ENCODE measurements around the gene ZNF148.

The ZNF148 gene

DNA sequence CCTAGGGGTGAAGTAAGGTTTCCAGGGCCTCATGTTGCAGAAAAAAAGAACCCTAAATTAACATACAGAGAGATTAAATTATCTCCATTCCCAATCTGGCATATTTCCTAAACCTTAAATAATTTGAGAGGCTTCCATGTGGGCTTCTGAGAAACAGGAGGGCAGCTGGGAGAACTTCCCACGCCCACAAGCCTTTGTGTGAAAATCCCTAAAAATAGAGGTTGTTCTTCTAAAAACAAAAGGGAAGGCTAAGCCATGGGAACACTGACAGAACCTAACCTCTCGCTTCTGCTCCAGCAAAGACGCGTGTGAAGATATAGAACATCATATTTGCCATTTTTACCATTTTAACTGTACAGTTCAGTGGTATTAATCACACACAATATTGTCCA, 161.8 kb downstream of the ZNF148 start:
- no peak for DNase-seq

DNA sequence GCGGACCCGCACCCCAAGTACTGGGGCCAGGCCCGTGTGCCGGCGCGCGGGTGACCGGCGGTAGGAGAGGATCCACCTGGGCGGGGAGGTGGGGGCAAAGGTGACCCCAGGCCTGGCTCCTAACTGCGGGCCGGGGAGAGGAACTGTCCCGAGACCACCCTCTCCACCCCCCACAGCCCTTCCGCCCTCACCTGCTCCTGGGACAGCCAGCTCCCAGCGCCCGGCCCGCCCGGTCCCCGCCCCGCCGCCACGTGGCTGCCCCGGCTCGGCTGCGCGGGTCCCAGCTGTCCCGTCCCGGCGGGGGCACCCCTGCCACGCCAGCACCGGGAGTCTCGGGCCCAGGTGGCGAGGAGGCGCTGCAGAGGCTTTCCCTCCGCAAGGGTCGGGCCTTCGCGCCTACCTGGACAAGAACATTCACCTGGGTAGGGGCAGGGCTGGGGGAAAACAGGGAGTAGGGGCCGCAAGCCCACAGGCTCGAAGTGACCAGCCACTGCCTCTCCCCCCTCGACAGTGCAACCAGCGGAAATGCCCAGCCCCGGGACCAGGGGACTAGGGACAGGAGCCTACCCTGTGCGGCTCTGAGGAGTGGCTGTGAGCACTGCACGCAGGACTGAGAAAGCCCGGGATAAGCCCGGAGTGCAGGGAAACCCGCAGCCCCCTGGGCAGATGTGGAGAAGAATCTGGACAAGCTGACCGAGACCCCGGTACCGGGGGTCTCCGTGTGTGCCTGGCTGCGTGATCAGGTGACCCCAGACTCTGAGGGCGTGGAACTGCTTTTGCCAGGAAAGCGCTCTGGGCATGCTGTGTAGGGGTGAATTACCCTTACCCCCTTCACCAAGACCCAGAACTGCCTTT, 162.4 kb downstream of the ZNF148 start, which contains the start of gene SLC12A8:
TSS of gene SLC12A8 (minus strand) at position 240 of the 855 bp plus-strand sequence. CDS start 1,399 bp downstream, outside the sequence.
- no peak for DNase-seq

DNA sequence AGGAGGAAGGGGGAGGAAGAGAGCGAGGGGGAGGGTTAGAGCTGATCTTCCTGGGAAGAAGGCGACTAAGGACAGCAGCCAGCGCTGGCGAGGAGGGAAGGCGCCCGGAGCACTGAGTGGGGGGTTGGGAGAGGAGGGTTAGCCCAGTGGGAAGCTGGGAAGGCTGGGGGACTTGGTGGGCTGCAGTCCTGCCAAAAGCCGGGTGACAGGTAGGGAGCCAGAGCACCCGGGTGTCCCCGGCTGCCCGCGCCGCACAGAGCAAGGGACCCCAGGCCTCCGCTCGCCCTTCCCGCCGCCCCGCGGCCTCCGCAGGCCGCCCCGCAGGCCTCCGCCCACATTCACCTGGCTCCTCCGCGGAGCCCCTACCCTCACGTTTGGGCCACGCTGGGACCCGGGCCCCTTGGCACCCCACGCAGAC, 163.0 kb downstream of the ZNF148 start:
- DNase-seq = no peak

DNA sequence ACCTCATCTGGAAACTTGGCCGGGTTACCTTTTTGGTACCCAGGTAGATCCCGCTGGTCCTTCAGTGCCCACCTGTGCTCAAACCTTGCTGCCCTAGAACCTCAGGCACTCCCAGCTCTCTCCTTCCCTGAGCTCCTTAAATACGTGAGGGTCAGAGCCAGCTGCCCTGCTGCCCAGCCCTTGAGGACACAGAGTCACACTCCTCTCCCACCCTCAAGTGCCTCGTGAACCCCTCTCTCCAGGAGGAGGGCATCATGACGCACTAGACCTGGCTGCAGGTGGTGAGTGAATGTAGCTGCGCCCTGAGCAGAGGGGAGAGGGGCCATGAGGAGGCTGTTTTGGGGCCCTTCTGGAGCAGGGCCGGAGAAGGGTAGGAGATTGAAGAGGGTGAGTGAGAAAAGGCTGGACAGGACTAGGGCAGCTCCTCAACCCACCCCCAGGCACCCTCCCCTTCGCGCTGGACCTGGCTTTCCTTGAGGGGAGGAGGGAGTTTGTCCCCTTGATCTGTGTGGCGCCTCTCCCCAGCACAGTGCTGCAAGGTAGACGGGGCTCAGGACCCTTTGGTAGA, 163.5 kb downstream of the ZNF148 start:
- DNase-seq = no peak

DNA sequence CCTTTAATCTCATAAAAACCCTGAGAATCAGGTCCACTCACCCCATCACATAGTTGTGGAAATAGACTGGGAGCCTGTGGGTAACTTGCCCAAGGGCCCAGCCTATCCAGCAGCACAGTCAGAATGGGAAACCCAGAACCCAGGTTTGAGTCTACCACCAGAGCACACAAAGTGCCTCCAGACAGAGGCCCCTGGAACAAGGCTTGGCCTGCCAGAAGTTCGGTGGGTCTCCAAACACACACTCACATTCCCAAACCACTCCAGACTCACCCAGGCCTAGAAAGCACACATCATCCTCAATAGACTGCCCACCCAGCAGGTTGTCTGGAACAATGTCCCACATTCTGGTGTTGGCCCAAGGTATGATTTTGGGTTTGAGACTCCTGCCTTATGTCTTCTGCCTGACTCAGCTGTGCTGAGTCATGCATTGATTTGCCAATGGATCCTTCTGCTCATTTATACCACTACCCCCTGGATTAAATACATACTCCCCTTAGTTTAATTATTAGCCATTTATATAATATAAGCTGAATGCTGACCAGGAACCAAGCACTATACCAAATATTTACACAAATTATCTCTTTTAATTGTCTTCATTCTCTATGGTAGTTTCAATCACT, 167.1 kb downstream of the ZNF148 start:
- DNase-seq = no peak

DNA sequence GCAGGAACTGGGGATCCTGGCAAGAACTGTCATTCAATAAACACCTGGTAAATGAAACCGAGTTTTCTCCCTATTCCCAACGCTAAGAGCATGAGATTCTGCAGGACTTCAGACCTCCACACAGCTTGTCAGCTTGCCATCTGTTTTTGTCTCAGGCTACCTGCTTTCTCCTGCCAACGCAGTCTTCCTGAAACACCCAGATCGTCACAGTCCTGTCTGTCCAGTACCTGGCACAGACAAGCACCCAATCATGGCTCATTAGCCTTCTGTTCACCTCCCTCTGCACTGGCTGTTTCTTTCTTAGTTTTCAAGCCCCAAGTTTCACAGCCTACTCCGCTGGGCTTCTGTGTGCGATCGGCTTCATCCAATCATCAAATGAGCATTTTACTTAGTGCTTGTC, 167.6 kb downstream of the ZNF148 start:
- DNase-seq = no peak

DNA sequence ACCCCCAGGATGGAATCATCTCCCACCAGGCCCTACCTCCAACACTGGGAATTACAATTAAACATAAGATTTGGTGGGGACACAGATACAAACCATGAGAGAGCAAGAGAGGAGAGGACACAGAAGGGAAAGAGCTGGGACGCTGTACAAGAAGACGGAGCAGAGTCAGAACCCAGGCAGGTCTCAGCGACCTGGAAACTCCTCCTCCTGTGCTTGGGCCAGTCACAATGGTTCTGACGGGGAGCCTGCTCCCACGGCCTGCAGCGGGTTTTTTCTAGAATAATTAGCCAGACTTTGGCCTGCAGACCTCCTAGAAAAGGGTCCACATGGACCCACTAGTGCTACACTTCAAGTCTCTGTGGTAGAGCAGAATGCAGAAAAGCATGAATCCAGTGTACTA, 168.2 kb downstream of the ZNF148 start:
- no peak for DNase-seq

DNA sequence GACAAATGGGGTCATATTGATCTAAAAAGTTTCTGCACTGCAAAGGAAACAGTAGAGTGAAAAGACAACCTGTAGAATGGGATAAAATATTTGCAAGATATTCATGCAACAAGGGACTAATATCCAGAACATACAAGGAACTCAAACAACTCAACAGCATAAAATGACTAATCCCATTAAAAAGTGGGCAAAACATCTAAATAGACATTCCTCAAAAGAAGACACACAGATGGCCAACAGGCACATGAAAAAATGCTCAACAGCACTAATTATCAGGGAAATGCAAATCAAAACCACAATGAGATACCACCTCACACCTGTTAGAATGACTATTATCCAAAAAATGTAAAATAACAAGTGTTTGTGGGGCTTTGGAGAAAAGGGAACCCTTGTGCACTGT, 171.4 kb downstream of the ZNF148 start:
- DNase-seq = no peak

DNA sequence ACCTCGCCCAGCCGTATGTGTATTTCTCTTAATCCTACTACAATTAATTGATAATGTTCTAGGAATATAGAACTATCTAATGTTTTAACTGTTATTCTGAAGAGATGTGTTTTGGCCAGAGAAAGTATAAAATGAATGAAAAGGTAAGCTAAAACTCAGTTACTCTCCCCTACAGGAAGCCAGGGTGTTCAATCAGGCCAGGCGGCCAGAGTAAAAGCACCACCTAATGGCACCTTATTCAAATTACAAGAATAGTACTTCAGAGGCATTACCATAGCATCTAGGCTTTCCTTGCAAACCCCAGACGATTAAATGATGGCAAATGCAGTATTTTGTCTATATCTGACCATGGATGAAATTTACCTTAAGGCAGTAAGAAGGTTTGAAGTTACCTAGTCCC, 172.9 kb downstream of the ZNF148 start:
- no peak for DNase-seq

DNA sequence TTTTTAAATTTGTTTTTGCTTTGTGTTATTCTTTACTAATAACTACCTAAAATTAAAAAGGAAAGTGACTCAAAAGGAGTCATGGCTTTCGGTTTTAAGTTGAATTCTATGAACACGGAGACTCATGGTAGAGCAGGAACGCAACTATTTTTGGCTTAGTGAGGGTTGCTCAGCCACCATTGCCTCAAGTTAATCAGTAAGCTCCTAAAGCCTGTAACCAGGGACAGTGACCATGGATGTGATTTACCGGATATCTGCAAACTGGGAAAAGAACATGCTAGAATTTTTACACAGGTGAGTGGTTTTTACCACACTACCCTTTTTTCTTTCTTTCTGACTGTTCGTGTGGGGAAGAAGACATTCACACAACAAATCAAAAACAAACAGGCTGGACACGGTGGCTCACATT, 174.4 kb downstream of the ZNF148 start:
- DNase-seq = no peak

DNA sequence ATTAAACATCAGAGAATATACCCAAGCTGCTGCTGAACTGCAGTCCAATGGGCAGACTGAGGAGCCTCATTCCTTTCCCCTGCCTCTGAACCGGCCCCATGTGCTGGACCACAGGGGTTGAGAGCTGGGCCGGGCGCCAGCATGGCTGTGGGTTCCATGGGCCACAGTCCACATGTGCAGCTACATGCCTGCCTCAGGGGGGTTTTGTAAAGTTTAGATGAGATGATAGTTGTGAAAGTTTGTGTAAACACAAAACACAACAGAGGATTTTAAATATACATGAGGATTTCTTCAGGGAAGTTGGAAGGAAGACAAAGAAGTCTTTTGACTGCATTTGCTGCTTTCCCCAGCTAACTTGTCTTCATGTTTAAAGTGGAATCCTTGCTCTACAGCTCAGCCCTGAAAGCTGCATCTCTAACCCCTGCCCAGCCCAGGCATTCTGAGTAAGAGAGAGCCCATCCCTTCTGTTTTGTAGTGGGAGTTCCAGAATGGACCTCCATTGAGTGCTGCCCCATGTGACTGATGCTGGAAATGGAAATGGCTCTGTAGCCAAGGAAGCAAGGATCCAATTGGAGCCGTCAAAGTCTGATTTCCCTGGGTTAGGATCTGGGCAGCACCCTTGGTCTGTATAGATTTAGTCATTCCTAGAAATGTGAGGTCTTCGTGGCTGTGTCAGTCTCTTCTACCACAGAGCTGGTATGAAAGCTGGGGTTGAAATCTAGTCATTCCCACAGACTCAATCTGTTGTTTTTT, 180.1 kb downstream of the ZNF148 start:
- no peak for DNase-seq

DNA sequence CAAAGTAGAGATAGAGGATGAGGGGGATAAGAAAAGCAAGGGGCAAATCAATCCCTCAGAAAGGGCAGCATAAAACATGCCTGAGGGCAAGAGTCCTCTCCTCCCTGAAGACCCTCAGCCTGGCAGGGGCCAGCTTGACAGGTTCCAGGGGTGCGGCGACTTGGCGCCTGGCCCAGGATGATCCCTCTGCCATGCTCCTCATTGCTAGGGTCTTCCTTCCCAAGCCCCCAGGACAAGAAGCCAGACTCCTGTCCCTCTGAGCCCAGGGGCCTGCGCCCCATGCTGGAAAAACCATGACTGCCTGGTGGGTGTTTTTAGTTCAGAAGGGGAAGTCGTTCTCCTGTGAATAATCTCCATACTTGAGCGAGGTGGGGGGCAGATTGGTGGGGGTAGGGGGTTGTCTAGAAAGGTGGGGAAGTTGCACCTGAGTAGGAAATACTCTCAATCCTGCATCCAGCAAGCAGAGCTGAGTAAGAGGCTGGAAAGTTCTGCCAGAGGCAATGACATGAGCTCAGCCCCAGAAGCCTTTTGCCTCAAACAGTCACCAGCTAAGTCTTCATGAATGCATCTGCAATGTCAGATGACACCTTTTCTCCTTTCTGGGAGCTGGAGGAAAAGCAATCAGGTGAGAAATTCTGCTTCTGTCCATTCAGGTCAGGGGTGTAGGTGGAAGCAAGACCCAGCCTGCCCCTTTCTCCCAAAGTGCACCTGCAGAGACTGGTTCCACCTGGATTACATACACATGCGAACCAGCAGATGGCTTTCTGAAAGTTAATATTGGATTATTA, 180.9 kb downstream of the ZNF148 start:
- no peak for DNase-seq

DNA sequence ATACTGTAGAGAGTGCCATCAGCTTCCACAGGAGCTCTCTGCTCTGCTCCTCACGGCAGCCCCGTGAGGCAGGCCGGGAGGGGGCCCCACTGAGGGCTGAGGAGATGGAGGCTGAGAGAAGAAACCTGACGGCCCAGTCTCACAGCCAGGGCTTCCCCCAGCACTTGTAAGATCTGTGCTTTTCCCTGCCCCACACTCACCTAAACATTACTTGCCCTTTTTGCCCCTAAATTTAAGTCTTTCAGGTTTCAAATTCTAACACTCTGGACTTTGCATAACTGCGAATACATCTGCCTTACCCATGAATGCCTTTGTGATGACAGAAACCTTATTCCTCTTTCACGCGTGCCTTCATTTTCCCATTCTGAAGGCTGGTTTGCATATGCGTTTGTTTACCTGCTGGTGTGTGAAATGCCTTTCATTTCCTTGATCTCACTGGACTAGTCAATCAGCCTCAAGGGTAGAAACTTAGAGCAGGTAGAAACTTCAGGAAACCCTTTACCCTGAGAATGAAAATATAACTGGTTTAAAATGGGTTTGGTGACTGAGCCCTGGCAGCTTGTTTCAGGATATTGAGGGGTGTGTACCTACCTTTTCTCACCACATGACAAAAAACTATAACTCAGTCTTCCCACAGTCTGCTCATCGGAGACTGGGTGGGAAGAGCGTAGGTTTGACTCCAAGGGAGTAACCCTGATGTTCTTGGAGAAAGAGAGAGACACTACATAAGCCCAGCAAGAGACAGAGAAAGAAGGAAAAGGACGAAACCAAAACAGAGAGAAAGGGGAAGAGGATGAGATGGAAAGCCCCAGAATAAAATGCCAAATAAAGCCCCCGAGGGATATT, 182.7 kb downstream of the ZNF148 start:
- no peak for DNase-seq

DNA sequence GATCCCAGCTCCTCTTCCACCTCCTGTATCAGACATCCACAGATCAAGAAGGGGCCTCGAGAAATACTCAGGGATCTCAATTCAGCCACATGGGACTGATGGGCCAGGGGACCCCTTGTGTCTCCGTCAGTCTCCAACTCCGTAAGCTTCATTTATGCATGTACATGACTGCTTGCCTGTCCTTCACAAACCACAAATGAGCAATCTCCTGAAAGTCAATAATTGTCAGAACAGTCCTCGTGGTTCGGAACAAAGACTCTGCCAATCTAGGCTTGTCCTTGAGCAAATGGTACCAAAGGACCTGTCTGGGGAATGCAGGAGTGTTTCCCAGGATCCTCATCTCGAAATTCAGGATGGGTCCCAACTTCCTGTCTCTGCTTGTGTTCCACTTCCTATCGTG, 183.4 kb downstream of the ZNF148 start:
- no peak for DNase-seq

DNA sequence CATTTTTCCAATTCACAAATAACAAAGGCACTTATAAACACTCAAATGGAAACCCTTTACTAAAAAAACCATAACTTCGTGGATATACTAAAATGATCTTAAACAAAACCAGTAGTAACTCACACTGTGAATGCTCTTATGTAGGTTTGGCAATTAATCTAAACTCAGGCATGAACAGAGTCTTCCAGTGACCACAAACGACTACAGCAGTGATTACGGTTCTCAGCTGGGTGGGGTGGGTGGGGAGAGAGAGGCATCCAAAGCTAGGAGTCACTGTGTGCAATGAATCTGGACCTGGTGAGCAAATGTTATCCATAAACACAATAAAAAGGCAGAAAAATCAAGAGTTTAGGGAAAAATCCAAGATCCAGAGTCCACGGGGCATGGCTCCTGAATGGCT, 183.9 kb downstream of the ZNF148 start:
- DNase-seq = no peak

DNA sequence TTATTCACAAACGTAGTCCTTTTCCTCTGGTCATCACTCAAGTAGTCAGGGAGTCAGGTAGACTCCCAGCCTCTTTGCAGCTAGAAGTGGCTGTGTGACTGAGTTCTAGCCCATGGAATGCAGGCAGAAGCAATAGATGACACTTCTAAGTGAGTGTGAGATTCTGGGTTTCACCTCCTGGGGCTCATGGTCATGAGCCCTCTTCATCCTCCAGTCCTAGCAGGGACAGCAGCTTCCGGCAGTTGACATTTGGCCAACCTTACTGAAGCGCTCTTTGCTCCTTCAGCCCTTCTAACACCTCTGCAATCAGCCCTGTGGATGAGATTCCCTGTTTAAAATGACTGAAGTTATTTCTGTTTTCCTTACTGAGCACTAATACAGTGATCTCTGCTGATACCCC, 184.3 kb downstream of the ZNF148 start:
- no peak for DNase-seq

DNA sequence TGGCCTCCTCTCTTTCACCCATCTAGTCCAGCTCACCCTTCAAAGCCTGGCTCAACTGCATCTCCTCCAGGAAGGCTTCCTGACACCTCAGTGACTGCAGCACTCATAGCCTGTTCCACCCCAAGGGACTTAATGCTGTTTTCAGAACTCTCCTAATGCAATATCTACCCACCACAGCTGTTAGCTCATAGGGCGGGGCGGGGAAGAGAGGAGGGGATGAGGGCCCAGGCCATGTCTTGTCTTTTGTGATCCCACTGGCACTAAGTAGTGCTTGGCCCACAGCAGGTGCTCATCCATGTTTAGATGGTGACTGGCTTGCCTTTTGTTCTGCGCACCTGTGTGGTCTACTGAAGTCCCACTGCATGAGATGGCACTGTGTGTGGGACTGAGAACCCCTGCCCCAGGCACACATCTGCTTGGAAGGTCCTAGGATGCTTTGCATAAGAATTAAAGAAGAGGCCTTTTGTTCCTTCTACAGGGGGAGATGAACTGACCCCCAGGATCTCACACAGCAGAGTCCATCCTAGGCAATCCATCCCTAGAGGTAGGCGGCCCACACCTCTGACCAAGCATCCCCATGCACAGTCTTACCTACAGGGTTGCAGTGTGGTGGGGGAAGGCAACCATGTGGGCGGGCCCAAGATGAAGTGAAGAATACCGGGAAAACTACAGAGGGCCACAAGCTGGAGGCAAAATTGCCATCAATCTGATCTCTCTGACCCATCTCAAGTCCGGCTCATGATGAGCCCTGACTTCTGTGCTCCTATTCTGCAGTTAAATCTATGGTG, 185.6 kb downstream of the ZNF148 start:
- no peak for DNase-seq

DNA sequence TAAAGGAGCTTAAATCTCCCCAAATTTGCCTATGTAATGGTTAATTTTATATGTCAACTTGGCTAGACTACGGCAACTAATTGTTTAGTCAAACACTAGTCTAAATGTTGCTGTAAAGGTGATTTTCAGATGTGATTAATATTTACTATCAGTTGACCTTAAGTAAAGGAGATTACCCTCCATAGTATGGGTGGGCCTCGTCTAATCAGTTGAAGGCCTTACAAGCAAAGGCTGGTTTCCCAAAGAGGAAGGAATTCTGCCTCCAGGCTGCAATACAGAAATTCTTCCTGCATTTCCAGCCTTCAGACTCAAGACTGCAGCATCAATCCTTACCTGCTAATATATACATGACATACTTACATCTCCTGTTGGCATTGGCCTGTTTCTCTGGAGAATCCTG, 186.2 kb downstream of the ZNF148 start:
- DNase-seq = no peak

DNA sequence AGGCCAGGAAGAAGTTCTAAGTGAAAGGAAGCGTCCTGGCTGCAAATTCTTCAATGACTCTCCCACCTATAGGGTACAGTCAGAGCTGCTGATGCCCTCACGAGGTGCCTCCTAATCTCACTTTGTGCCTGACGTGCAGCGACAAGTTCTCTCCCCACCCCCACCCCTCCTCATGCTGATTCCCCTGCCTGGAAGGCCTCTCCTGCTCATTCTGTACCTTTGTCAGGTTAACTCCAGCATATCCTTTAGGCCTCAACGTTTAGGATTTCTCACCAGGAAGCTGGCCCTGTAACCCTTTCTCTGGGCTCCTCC, 187.6 kb downstream of the ZNF148 start:
- no peak for DNase-seq

DNA sequence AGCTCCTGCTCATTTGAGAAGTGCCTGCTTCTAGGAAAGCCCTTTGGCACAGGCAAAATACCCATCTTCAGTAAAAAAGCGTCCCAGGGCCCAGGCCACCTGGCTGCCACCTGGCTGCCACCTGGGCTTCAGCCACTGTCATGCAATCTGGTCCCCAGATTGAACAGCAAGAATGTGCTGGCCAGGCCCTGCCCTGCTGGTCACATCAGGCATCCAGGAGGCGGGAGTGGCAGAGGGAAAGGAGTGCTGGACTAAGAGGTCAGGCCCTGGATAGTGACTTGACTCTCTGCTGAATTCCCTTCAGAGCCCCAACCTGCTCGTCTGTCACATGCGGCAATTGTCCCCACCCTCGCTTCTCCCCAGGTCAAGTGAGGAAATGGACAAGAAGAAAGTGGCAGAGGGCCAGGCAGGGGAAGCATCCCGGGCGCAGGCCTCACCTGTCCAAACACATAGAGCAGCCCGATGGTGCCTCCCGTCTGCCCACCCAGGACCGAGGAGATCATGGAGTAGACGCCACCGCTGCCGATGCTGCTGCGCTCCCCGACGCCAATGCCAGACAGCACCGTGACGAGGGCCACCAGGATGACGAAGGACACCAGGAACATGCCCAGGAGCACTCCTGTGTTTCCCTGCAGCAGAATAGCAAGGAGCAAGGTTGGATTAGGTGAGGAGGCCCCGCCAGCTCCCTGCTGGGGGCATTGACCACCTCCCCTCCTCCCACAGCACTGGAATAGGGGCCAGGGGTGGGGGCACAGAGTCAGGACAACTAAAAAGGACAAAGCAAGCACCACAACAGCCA, 188.1 kb downstream of the ZNF148 start:
- DNase-seq = no peak

Data from NCI-H2171 (cell line).